SK-N-MC (cell line): ENCODE measurements around the gene VEGFD.

Source experiments
- EZH2 ChIP-seq: fragments of 200-600 bp; sonication (generic); IDR thresholded peaks from one replicate; pipeline ENCODE4 v1.6.1; 2017; ENCODE audit warnings: antibody characterized with exemption
- POLR2AphosphoS5 ChIP-seq: IDR thresholded peaks from 2 replicates; pipeline ENCODE4 v1.6.1; 2012; ENCODE audit warnings: mild to moderate bottlenecking, low read depth, low read length, borderline replicate concordance

GRCh38 chrX:15358533-15358932 is 25.7 kb downstream of the VEGFD start:
- TF ChIP-seq EZH2 (no peak), POLR2AphosphoS5 (no peak)
